Natural killer cell (primary cell): ENCODE results near the gene BCAS1. TPM values are rescaled to one million over a fixed set of nuclear protein-coding genes. Genes with fewer than 3 reads are reported as not detected.

Experiments
- ATAC-seq, 3 donors: fragments of 150-1000 bp in 2 of 3; fragments of 200-7000 bp in 1 of 3; cut with Tn5 transposase; 1 replicate in 1 of 3; 2 replicates in 2 of 3; pipeline ENCODE4 v1.10.0; 2021; ENCODE audit warnings: mild to moderate bottlenecking in 2 of 3, moderate library complexity in 2 of 3
- DNase-seq, 2 donors: peaks; one replicate each; pipeline versions ENCODE4 v3.0.0 to v3.0.0-alpha.2; 2013 to 2021; ENCODE audit warnings: mixed read lengths in 1 of 2
- H3K27ac ChIP-seq: one replicate; pipeline ENCODE4 v1.5.1; 2013; ENCODE audit warnings: mild to moderate bottlenecking, low read length
- H3K27me3 ChIP-seq: one replicate; pipeline ENCODE4 v1.6.1; 2013; ENCODE audit warnings: low read length; ENCODE audit not compliant: control insufficient read depth, insufficient read depth
- H3K36me3 ChIP-seq: one replicate; pipeline ENCODE4 v1.6.1; 2013; ENCODE audit warnings: low read length; ENCODE audit not compliant: control insufficient read depth, insufficient read depth
- H3K4me1 ChIP-seq: one replicate; pipeline ENCODE4 v1.6.1; 2013; ENCODE audit warnings: low read length; ENCODE audit not compliant: control insufficient read depth, insufficient read depth
- H3K4me3 ChIP-seq: one replicate; pipeline ENCODE4 v1.5.1; 2013; ENCODE audit warnings: low read length
- H3K9me3 ChIP-seq: one replicate; pipeline ENCODE4 v1.6.1; 2013; ENCODE audit warnings: low read length; ENCODE audit not compliant: control insufficient read depth, insufficient read depth
- H3K27ac Mint-ChIP-seq, 2 donors: one replicate each; pipeline ENCODE4 v1.8.0; 2022; ENCODE audit warnings: mild to moderate bottlenecking in 2 of 2, mixed read lengths in 2 of 2, moderate library complexity in 1 of 2
- H3K27me3 Mint-ChIP-seq, 2 donors: one replicate each; pipeline ENCODE4 v1.8.0; 2022; ENCODE audit warnings: low read depth in 2 of 2, mixed read lengths in 2 of 2
- H3K36me3 Mint-ChIP-seq: one replicate; pipeline ENCODE4 v1.8.0; 2022; ENCODE audit warnings: mixed read lengths
- H3K4me1 Mint-ChIP-seq, 2 donors: one replicate each; pipeline ENCODE4 v1.8.0; 2022; ENCODE audit warnings: mixed read lengths in 2 of 2
- H3K4me3 Mint-ChIP-seq: one replicate; pipeline ENCODE4 v1.8.0; 2022; ENCODE audit warnings: mild to moderate bottlenecking, moderate library complexity, mixed read lengths
- H3K9me3 Mint-ChIP-seq, 2 donors: one replicate each; pipeline ENCODE4 v1.8.0; 2022; ENCODE audit warnings: mixed read lengths in 2 of 2
- WGBS: methylation state at CpG from one replicate; pipeline ENCODE4 v1.1.7; 2013; ENCODE audit warnings: missing lambda C conversion rate; ENCODE audit not compliant: insufficient coverage; 5-methylcytosine and 5-hydroxymethylcytosine counted together
- intact Hi-C: fragments of 100-400 bp; cut with micrococcal nuclease; formaldehyde crosslinking; loops from one replicate; pipeline ENCODE4 v1.14.2; 2022
- total RNA-seq, 4 donors: library from RNA; stranded (reverse); fragments of 120-200 nt in 1 of 4; gene quantifications; one replicate each; pipeline versions ENCODE4 v1.2.3 to v1.2.4, GENCODE V29; 2013 to 2022
- TF ChIP-seq, protein P1 (sequence below): fragments of 200-600 bp; IDR thresholded peaks from one replicate; pipeline ENCODE4 v1.8.0; 2022; ENCODE audit warnings: antibody characterized with exemption

BCAS1 gene
- total RNA-seq, 3 donors from 2014 or later (not counting 1 experiment from before 2014, with no cell fraction given), result 0.31 to 1.2 (median 0.68) TPM

DNA sequence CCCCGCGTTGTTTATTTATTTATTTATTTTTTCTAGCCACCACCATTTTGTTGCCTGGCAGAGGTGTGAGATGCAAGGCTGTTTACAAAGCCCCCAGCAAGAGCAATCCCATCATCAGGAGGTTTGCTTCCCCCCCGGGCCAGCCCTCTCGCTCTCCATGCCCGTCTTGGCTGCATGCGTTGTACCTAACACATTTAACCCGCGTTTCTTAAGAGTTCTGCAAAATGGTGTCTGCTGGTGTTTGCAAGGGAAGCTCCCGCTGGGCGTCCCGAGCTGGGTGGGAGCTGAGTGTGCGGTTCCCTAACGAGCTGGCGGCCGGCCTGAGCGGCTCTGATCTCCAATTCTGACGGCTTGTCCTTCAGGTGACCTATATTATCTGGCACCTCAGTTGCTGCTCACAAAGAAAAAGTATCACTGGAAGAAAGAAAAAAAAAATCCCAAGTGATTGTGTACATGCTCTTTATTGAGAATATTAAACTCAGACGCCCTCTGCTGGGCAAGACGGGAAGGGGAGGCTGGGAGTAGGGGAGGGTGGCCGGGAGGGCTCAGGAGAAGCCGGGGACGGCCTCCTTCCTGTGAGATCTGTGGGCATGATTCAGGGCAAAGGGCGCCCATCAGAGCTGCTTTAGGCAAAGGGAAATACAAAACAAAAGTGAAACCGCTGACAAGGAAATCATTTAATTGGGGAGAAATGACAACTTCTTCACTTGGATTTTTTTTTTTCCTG, 154.8 kb downstream of the BCAS1 start:
- no peaks in the 10 kb centered on the region for H3K9me3 Mint-ChIP-seq
- H3K4me1 Mint-ChIP-seq, result peaks cover 15 to 26% of the 10 kb centered on the region in 2 donors
- H3K27me3 ChIP-seq, result no peaks in the 10 kb centered on the region
- no peaks in the 10 kb centered on the region for H3K36me3 Mint-ChIP-seq
- ATAC-seq (peak; percentile 95 to 97 (median 97)), DNase-seq (peak; percentile 87 to 95)
- no peaks in the 10 kb centered on the region for H3K36me3 ChIP-seq
- no peaks in the 10 kb centered on the region for H3K9me3 ChIP-seq
- intact Hi-C loops, result loop anchor here (1.0 kb wide), 1 partner anchor 337 kb away; no protein-coding TSS in a partner anchor
- WGBS, result 0% methylated on average over 22 of the region's 24 CpGs
- peak overlapping the region; percentile 84 for H3K4me3 ChIP-seq
- peak overlapping the region; percentile 99 for H3K4me3 Mint-ChIP-seq
- no peaks in the 10 kb centered on the region for H3K27me3 Mint-ChIP-seq
- TF ChIP-seq, protein P1, sequence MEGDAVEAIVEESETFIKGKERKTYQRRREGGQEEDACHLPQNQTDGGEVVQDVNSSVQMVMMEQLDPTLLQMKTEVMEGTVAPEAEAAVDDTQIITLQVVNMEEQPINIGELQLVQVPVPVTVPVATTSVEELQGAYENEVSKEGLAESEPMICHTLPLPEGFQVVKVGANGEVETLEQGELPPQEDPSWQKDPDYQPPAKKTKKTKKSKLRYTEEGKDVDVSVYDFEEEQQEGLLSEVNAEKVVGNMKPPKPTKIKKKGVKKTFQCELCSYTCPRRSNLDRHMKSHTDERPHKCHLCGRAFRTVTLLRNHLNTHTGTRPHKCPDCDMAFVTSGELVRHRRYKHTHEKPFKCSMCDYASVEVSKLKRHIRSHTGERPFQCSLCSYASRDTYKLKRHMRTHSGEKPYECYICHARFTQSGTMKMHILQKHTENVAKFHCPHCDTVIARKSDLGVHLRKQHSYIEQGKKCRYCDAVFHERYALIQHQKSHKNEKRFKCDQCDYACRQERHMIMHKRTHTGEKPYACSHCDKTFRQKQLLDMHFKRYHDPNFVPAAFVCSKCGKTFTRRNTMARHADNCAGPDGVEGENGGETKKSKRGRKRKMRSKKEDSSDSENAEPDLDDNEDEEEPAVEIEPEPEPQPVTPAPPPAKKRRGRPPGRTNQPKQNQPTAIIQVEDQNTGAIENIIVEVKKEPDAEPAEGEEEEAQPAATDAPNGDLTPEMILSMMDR, result peak; percentile 84
- H3K27ac ChIP-seq, result peak overlapping the region; percentile 63
- peaks cover 23% of the 10 kb centered on the region for H3K4me1 ChIP-seq
- peak overlapping the region; percentile 93 to 95 for H3K27ac Mint-ChIP-seq

DNA sequence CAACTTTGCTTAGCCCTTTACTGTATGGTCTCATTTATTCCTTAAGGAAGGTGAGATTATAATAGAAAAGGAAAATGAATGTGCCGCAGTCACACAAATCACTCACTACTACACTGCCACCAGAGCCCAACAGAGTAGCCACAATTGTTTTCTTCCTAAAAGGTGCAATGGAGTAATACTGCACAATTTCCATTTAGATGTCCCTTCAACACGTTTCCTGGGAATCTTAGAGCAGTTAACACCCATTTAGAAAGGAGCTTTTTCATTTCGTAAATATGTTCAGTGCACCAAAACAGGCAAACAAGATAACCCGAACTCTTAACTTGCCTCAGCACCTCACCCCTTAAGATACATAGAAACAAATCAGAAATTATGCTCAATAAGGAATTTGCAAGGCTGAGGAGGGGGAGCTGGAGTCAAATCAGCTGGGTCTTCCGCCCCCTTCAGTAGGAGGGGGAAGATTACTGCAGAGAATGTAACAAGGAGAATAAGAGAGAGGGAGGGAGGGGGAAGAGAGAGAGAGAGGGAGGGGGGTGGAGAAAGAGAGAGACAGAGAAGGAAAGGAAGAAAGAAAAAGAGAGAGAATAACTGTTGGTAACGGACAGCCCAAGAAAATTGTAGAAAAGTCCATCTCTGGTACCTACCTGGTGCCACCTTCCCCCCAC, 155.5 kb downstream of the BCAS1 start:
- H3K4me3 ChIP-seq, result peak overlapping the region; percentile 84
- intact Hi-C loops, result loop anchor here (1.0 kb wide), 1 partner anchor 337 kb away; no protein-coding TSS in a partner anchor
- peak overlapping the region; percentile 93 to 95 for H3K27ac Mint-ChIP-seq

DNA sequence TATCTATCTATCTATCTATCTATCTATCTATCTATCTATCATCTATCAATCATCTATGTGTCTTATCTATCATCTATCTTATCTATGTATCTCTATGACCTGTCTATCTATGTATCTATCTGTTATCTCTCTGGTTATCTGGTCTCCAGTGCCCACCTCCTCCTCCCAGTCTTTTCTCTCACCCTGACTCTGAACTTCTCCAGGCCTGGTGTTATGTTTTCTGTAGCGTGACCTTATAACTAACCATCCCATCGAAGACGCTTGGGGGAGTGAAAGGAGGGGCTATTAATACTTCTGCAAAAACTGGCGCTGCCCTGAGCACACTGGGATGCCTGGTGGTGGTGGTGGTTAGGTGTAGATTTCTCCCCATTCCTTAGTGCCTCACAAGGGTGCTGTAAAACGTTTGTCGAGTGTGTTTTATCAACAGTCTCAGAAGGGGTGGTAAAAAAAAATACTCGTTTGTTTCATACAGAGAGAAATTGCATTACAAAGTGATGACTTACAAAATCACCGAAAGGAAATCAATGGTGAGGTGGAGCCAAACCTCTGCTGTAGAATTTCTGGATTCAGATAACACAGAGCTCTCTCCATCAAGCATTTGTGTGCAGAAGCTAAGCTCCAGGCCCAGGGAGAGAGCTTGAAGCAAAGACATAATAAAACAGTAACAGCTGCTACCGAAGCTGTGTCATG, 156.2 kb downstream of the BCAS1 start:
- DNase-seq, result no peak
- peak overlapping the region; percentile 99 for H3K4me3 Mint-ChIP-seq
- Histone ChIP-seq H3K27ac (no peak overlapping the region), H3K36me3 (no peaks in the 10 kb centered on the region), H3K27me3 (no peaks in the 10 kb centered on the region), H3K4me3 (no peak overlapping the region), H3K9me3 (no peaks in the 10 kb centered on the region), H3K4me1 (peaks cover 23% of the 10 kb centered on the region)
- intact Hi-C loops, result no loop called here
- H3K27me3 Mint-ChIP-seq, result no peaks in the 10 kb centered on the region
- peaks cover 15 to 26% of the 10 kb centered on the region in 2 donors for H3K4me1 Mint-ChIP-seq
- H3K9me3 Mint-ChIP-seq, result no peaks in the 10 kb centered on the region
- 63% methylated on average over 8 of the region's 9 CpGs for WGBS
- TF ChIP-seq, protein P1, result no peak
- peak overlapping the region in 1 of 2 donors; percentile 95 for H3K27ac Mint-ChIP-seq
- no peaks in the 10 kb centered on the region for H3K36me3 Mint-ChIP-seq
- no peak for ATAC-seq

More for the DNA sequence above, 155.5 kb downstream of the BCAS1 start:
- Histone ChIP-seq H3K4me1 (peaks cover 23% of the 10 kb centered on the region), H3K27ac (peak overlapping the region; percentile 63), H3K9me3 (no peaks in the 10 kb centered on the region), H3K36me3 (no peaks in the 10 kb centered on the region), H3K27me3 (no peaks in the 10 kb centered on the region)
- no peak for DNase-seq
- peak overlapping the region; percentile 99 for H3K4me3 Mint-ChIP-seq
- 50% methylated on average over 5 of the region's 6 CpGs for WGBS
- H3K36me3 Mint-ChIP-seq, result no peaks in the 10 kb centered on the region
- no peak for ATAC-seq
- H3K9me3 Mint-ChIP-seq, result no peaks in the 10 kb centered on the region
- TF ChIP-seq, protein P1, result no peak
- no peaks in the 10 kb centered on the region for H3K27me3 Mint-ChIP-seq
- peaks cover 15 to 26% of the 10 kb centered on the region in 2 donors for H3K4me1 Mint-ChIP-seq
